ENCODE measurements around the gene FAM110C.

DNA sequence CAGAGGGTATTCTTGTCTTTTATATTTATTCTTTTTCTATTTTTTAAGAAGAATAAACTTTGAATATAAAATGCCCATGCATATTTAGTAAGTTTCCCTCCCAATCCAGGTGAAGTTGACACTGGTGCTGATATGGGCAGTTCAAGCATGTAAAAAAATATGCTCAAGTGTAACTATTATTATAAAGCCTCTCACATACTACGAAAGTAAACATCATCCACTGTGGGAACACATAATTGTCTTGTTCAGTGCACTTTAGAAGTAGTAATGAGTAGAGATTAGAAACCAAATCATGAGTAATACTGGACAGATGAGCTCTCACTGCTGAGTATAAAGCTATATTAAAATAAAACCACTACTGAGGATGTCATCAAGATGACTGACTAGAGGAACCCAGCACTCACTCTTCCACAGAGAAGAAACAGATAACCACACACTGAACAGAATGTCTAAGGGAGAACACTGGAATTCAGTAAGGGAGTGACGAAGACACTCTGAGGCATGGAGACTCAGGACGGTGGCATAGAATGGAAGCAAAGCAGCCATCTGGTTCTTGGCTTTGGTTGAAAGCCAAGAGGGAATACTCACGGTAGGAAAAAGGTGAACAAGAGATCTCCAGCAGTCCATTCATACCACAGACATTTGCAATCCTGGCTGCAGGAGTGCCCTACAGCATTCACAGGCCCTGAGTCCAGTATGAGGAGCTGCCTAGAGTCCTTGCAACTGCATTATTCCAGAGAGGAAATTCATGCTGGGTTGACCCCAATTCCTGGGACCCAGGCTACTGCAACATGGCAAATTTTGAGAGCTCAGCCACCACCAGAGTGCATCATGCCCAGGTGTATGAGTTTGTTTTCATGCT, 9.5 kb upstream of the FAM110C start:
- TF ChIP-seq, protein P1, sequence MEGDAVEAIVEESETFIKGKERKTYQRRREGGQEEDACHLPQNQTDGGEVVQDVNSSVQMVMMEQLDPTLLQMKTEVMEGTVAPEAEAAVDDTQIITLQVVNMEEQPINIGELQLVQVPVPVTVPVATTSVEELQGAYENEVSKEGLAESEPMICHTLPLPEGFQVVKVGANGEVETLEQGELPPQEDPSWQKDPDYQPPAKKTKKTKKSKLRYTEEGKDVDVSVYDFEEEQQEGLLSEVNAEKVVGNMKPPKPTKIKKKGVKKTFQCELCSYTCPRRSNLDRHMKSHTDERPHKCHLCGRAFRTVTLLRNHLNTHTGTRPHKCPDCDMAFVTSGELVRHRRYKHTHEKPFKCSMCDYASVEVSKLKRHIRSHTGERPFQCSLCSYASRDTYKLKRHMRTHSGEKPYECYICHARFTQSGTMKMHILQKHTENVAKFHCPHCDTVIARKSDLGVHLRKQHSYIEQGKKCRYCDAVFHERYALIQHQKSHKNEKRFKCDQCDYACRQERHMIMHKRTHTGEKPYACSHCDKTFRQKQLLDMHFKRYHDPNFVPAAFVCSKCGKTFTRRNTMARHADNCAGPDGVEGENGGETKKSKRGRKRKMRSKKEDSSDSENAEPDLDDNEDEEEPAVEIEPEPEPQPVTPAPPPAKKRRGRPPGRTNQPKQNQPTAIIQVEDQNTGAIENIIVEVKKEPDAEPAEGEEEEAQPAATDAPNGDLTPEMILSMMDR (IDR thresholded peaks at IDR 0.05), result no peak
- no peak for TF ChIP-seq POLR2A (IDR thresholded peaks at IDR 0.05)
- TF ChIP-seq POLR2AphosphoS5 (IDR thresholded peaks at IDR 0.05), result no peak

Measured in suprapubic skin (tissue), 4 donors.